Fibroblast of mammary gland (primary cell): ENCODE measurements around the gene AFAP1L1.

Source experiments
- DNase-seq: peaks from one replicate; pipeline ENCODE4 v3.0.0-alpha.2; 2010; ENCODE audit warnings: low read depth
- H3K4me3 ChIP-seq: 2 replicates; pipeline ENCODE4 v1.5.1; 2011; ENCODE audit warnings: low read depth, mild to moderate bottlenecking, low read length, moderate library complexity; ENCODE audit not compliant: control insufficient read depth
- TF ChIP-seq, protein P1 (sequence below): conservative IDR thresholded peaks from 2 replicates; pipeline ENCODE4 v1.5.1; 2011; ENCODE audit warnings: low read depth, low read length, inconsistent platforms; ENCODE audit not compliant: control insufficient read depth, insufficient read depth

AFAP1L1 gene

DNA sequence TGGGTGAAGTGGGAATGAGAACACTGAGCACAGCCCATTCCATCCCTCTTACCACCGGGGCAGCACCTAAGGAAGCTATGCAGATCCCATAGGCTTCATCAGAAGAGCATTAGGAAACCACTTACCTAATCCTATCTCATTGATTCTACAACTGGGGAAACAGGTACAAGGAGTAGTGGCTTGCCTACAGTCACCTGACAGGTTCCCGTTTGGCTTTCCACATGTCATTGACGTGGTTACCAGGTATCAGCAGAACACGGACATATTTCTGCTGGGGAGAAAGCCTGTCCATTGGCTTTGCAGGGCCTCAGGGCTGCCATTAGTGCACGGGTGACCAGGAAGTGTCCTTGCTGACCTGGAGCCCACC lies 11.3 kb downstream of the AFAP1L1 start:
- no peak overlapping the region for H3K4me3 ChIP-seq
- DNase-seq, result no peak
- TF ChIP-seq, protein P1, sequence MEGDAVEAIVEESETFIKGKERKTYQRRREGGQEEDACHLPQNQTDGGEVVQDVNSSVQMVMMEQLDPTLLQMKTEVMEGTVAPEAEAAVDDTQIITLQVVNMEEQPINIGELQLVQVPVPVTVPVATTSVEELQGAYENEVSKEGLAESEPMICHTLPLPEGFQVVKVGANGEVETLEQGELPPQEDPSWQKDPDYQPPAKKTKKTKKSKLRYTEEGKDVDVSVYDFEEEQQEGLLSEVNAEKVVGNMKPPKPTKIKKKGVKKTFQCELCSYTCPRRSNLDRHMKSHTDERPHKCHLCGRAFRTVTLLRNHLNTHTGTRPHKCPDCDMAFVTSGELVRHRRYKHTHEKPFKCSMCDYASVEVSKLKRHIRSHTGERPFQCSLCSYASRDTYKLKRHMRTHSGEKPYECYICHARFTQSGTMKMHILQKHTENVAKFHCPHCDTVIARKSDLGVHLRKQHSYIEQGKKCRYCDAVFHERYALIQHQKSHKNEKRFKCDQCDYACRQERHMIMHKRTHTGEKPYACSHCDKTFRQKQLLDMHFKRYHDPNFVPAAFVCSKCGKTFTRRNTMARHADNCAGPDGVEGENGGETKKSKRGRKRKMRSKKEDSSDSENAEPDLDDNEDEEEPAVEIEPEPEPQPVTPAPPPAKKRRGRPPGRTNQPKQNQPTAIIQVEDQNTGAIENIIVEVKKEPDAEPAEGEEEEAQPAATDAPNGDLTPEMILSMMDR, result no peak

DNA sequence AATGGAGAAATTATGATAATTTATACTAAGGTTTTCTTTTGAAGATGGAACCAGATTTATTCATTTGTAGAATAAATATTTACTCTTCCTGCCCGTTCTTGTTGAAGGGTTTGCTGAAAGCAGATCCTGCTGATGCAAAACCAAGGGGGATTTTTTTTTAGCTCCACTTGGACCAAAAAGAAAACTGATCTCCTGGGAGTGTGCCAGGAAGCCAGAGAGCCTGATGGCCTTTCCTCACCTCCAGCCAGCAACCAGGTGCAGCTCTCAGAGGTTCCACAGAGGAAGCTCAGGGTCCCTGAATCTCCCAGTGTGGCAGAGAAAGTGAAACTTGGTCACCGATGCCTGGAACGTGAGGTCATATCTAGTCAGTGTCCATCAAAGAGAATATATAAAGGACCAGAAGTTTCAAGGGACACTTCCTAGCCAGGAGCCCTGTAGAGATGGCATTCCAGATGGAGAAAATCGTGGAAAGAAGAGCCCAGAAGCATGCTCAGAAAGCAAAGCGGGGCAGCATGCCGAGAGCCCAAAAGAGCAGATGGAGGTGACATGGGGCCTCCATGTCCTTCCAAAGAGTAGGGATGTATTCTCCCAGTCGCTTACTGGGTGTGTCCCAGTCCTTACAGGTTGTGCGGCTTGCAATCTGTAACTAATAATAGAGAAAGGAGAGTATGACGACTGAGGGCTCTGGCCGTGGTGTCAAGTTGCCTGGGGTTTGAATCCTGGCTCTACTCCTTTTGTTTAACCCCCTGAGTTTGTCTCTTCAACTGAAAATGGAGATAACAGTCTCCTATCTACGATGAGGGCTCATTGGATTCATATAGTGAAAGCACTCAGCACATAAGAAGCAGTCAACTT lies 12.2 kb downstream of the AFAP1L1 start:
- TF ChIP-seq, protein P1, result no peak
- DNase-seq, result peak; percentile 49
- no peak overlapping the region for H3K4me3 ChIP-seq

DNA sequence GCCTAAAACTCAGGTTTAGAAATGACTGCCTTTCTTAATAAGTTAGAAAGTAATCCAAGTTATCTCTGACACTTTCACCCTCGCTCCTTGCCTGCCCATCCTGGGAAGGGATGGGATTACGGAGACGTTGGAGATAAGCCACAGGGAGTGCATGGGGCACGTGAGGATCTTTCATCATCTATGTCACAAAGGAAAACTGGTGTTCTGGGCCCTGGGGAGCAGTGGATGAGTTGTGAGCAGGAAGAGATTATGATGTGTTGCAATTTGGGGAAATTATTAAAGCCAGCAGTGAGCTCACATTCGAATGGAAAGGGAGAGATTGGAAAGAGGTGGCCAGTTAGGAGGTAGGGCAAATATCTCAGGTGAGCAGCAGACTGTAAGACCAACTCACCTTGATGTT lies 12.8 kb downstream of the AFAP1L1 start:
- no peak overlapping the region for H3K4me3 ChIP-seq
- TF ChIP-seq, protein P1, result no peak
- DNase-seq, result peak; percentile 81

DNA sequence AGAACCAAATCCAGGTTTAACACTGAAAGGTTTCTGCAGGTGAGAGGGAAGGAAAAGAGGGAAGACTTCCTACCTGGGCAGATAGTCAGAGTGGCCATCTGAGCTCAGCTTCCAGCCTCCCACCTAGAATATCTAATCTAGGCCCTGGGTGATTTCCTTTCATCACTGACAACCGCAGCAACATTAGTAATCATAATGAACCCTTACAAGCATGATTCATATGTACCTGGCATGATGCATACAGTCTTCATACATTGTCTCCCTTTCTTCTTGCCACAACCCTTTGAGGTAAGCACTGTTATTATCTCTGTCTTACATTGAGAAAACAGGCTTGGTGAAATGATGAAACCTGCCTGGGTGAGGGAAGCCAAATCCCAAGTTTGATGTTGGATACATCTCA lies 13.5 kb downstream of the AFAP1L1 start:
- TF ChIP-seq, protein P1, result no peak
- no peak for DNase-seq
- H3K4me3 ChIP-seq, result no peak overlapping the region

DNA sequence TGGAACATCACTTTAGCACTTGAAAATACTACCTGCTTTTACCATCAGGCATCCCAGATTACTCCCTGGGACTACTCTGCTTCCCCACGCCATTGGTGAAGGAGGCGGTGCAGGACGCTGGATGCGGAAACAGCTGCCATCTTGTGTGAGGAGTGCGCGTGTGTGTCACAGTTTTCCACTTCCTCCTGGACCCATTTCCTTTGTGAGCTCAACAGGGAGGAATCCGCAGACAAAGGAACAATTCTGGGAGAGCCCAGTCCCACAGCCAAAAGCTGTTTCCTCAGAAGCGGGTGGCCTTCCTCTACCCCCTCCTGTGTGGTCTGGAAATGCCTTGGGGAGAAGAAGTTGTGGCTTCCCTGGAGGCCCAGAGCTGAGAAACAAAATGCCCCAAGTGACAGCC lies 16.8 kb downstream of the AFAP1L1 start:
- no peak overlapping the region for H3K4me3 ChIP-seq
- DNase-seq, result no peak
- TF ChIP-seq, protein P1, result no peak

DNA sequence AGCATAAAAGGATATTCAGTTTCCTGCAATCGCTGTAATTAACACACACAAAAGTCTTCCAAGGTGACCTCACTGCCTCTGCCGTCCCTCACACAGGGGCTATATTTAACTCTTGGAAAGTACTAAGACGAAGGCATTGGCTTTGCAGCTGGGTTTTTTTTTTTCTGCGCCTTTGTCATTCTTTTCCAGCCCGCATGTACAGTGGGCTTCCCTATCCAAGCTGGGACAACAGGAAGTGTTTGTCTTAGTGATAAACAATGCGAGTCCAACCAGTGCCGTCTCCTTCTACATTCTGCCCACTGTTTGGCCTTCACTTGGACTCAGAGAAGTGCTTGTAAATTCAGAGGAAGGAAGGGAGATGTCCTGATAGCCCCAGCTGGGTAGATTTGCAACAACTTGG lies 17.6 kb downstream of the AFAP1L1 start:
- DNase-seq, result no peak
- TF ChIP-seq, protein P1, result no peak
- H3K4me3 ChIP-seq, result no peak overlapping the region
